ENCODE measurements around the gene XYLT2. TPM values are rescaled to one million over a fixed set of nuclear protein-coding genes. Genes with fewer than 3 reads are reported as not detected.

The XYLT2 gene
- total and polyA plus RNA-seq, 2 of the 8 experiments (the other 6 are each of a cell fraction or from before 2014, with no cell fraction given) = 28.0 to 29.9 TPM

DNA sequence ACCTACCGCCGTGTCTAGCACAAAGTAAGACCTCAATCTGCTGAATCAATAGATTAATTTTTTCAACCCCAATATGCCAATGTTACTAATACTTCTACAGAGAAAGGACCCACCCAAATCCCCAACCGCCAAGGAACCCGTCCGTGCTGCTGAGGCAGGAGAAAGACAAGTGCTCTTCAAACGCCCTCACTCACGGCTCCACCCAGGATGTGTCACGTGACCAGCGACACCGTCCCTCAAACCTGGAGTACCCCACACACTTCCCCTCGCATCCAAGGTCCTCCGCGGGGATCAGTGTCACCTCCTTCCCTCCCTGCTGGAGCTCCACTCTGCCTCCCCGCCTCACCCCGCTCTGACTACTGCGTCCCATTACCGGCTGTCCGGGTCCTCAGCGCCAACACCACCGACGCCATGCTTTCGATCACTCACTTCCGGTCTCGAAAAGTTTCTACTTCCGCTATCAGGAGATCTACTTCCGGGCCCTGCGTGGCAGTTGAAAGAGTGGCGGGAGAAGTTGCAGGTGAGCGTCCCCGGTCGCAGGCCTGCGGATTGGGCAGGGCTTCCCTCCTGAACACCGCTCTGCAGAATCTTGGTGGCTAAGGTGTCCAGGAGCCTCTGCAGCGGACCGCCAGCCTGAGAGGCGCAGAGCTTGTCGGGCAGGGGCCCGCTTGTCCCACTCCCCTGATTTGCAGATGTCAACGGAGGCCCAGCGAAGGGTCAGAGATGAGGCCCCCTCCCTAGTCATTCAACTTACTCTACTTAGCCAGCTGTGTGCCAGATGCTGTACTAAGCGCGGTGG lies 27.0 kb downstream of the XYLT2 start, which contains the start of the genes EME1 and MRPL27:
Gene EME1 (plus strand): TSS at position 472 of the 799 bp plus-strand sequence. CDS start 1,980 bp downstream, outside the sequence.
Gene MRPL27 (minus strand): TSS at position 427 of the 799 bp plus-strand sequence. CDS start 14 bp downstream, at position 413.
- H2BK5ac ChIP-seq (ENCODE audit: low read depth, low read length) = peak within 1 kb of the TSS; percentile 100
- no peak within 1 kb of the TSS for H3K23ac ChIP-seq (ENCODE audit: insufficient read length)
- peak within 1 kb of the TSS; percentile 96 for H4K8ac ChIP-seq (ENCODE audit: extremely low read depth, insufficient read depth, low read length)
- H2AFZ ChIP-seq (ENCODE audit: low read length) = peak within 1 kb of the TSS; percentile 99
- H2BK20ac ChIP-seq (ENCODE audit: low read length) = peak within 1 kb of the TSS; percentile 95; the same call in 1 of the 2 replicates
- H3K56ac ChIP-seq (replicated peaks; ENCODE audit: insufficient read length, low read depth, low read length) = peak within 1 kb of the TSS; percentile 82
- H2AK5ac ChIP-seq (ENCODE audit: low read depth, low read length) = no peak within 1 kb of the TSS
- no peak within 1 kb of the TSS for H3K14ac ChIP-seq (ENCODE audit: insufficient read length)
- H3K79me2 ChIP-seq (ENCODE audit: control insufficient read depth in 1 of 2, insufficient read depth in 2 of 2, low read length in 2 of 2) = peaks cover 0 to 17% of the 10 kb centered on the region in 2 experiments; a peak in 2 of 4 replicates
- H3K4ac ChIP-seq (replicated peaks; ENCODE audit: insufficient read length, low read depth, low read length) = no peak within 1 kb of the TSS
- H4K5ac ChIP-seq (ENCODE audit: insufficient read length, low read depth, low read length) = peak within 1 kb of the TSS; percentile 99
- peak within 1 kb of the TSS; percentile 61 to 79 for H3K4me2 ChIP-seq (ENCODE audit: insufficient read depth in 1 of 2, low read depth in 2 of 2, low read length in 2 of 2)
- H4K20me1 ChIP-seq (replicated peaks in 1 of 2; ENCODE audit: control insufficient read depth in 1 of 2, insufficient read depth in 2 of 2, low read length in 2 of 2) = peaks cover 2 to 4% of the 10 kb centered on the region in 2 experiments
- WGBS, 2 experiments (ENCODE audit: extremely low coverage in 1 of 2, insufficient coverage in 1 of 2, insufficient read length in 1 of 2, insufficient replicate concordance in 2 of 2, low coverage in 1 of 2, low lambda C conversion rate in 2 of 2, missing lambda C conversion rate in 1 of 2) = 3% methylated on average over 42 of the region's 42 CpGs; no CpG with 5 or more reads in 1 of the 2 experiments
- H3K79me1 ChIP-seq (ENCODE audit: low read depth, low read length) = no peaks in the 10 kb centered on the region; the same call in 1 of the 2 replicates
- peak; percentile 32 for FAIRE-seq
- peak within 1 kb of the TSS; percentile 99 for H4K91ac ChIP-seq (replicated peaks; ENCODE audit: insufficient read length, low read length)
- peaks cover 7 to 29% (median 18%) of the 10 kb centered on the region in 4 experiments; a peak in 7 of 8 replicates for H3K36me3 ChIP-seq (ENCODE audit: control insufficient read depth in 2 of 4, insufficient read depth in 4 of 4, low read length in 3 of 4)
- peak within 1 kb of the TSS; percentile 55 to 96 (median 94) for H3K9ac ChIP-seq (replicated peaks in 1 of 4; ENCODE audit: extremely low read depth in 1 of 4, low read depth in 3 of 4, low read length in 3 of 4)
- no peaks in the 10 kb centered on the region for H3K27me3 ChIP-seq (replicated peaks in 1 of 4; ENCODE audit: control insufficient read depth in 3 of 4, extremely low read depth in 1 of 4, insufficient read depth in 3 of 4, low read length in 3 of 4)
- H3K4me3 ChIP-seq (ENCODE audit: extremely low read depth in 1 of 4, insufficient read depth in 2 of 4, low read depth in 3 of 4, low read length in 4 of 4) = peak within 1 kb of the TSS; percentile 86 to 97 (median 92)
- peaks cover 4% of the 10 kb centered on the region; the same call in 1 of the 2 replicates for H3K23me2 ChIP-seq (ENCODE audit: low read depth, low read length)
- peak within 1 kb of the TSS; percentile 98 for H2BK12ac ChIP-seq (ENCODE audit: low read depth, low read length)
- ChIA-PET POLR2A (ENCODE audit: partially characterized antibody) (interaction anchor here (0.6 to 27.4 kb wide), 4 partner anchors 6 to 67 kb away, joined by 3 to 313 read pairs (median 158); partner anchors contain the start of genes EME1, LRRC59 and MRPL27), CTCF (ENCODE audit: partially characterized antibody) (interaction anchor here (1.0 to 3.3 kb wide), 4 partner anchors 11 to 163 kb away, joined by 3 to 15 read pairs (median 8); partner anchors contain the start of gene LRRC59)
- no peak within 1 kb of the TSS for H2BK120ac ChIP-seq (replicated peaks; ENCODE audit: low read depth, low read length)
- peak within 1 kb of the TSS; percentile 100 for H3K18ac ChIP-seq (ENCODE audit: extremely low read depth, low read length)
- H3K27ac ChIP-seq (ENCODE audit: low read depth, low read length) = peak within 1 kb of the TSS; percentile 97
- H3K9me3 ChIP-seq (ENCODE audit: insufficient read depth in 2 of 2, low read depth in 1 of 2, low read length in 1 of 2) = no peaks in the 10 kb centered on the region
- DNase-seq (ENCODE audit: low read depth in 1 of 2, low spot score in 2 of 2) = peak; percentile 36 to 86
- H2BK15ac ChIP-seq (ENCODE audit: low read length) = peak within 1 kb of the TSS; percentile 99; the same call in 1 of the 2 replicates
- peaks cover 0 to 9% (median under 1%) of the 10 kb centered on the region in 4 experiments; a peak in 2 of 7 replicates for H3K4me1 ChIP-seq (replicated peaks in 1 of 4; ENCODE audit: control insufficient read depth in 3 of 4, insufficient read depth in 4 of 4, low read length in 3 of 4)
- TF ChIP-seq SP2 (IDR thresholded peaks at IDR 0.05; ENCODE audit: low read length) (no peak), CTBP2 (IDR thresholded peaks at IDR 0.05; ENCODE audit: borderline replicate concordance, insufficient read depth, insufficient read length, low read length) (no peak), HDAC2 (IDR thresholded peaks at IDR 0.05; ENCODE audit: borderline replicate concordance in 1 of 2, low read depth in 2 of 2, low read length in 2 of 2) (peak in 1 of 2 experiments; percentile 71; a peak in 2 of 4 replicates), SRF (IDR thresholded peaks at IDR 0.05; ENCODE audit: low read depth, low read length) (no peak), GABPA (IDR thresholded peaks at IDR 0.05; ENCODE audit: borderline replicate concordance, insufficient read depth, low read length) (peak; percentile 92), SP1 (IDR thresholded peaks at IDR 0.05; ENCODE audit: low read depth, low read length) (no peak), TBP (IDR thresholded peaks at IDR 0.05; ENCODE audit: low read depth, low read length) (peak; percentile 85), FOSL1 (IDR thresholded peaks at IDR 0.05; ENCODE audit: insufficient read depth, low read depth, low read length) (no peak), RFX5 (IDR thresholded peaks at IDR 0.05; ENCODE audit: borderline replicate concordance, low read depth, low read length) (no peak)
- TF ChIP-seq, protein P1, sequence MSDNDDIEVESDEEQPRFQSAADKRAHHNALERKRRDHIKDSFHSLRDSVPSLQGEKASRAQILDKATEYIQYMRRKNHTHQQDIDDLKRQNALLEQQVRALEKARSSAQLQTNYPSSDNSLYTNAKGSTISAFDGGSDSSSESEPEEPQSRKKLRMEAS (IDR thresholded peaks at IDR 0.05) = peak; percentile 77
